GM19397 (cell line): Measurements from ENCODE around the gene WDR77.

Source experiments
- ATAC-seq: cut with Tn5 transposase; IDR thresholded peaks from one replicate; pipeline ENCODE4 v1.9.1; 2021; ENCODE audit warnings: mild to moderate bottlenecking, moderate library complexity; ENCODE audit not compliant: unreplicated experiment

WDR77 gene

GRCh38 chr1:111448918-111449702 is at the start of gene WDR77, which contains the start of gene ATP5PB:
Gene WDR77, minus strand, starts transcription at chr1:111449256. Its CDS starts 87 bp downstream, at chr1:111449169.
Gene ATP5PB, plus strand, starts transcription at chr1:111449464. Its CDS starts 78 bp downstream, at chr1:111449542.
- peak; percentile 92 for ATAC-seq

- ATAC-seq = no peak
These were observed 48.5 kb upstream of the WDR77 start for GRCh38 chr1:111497592-111497991.

GRCh38 chr1:111496398-111496797 is 47.3 kb upstream of the WDR77 start:
- no peak for ATAC-seq

- no peak for ATAC-seq
These were observed 42.0 kb upstream of the WDR77 start for GRCh38 chr1:111491070-111491469.

GRCh38 chr1:111490220-111490619 is 41.2 kb upstream of the WDR77 start:
- no peak for ATAC-seq

GRCh38 chr1:111489604-111490003 is 40.5 kb upstream of the WDR77 start:
- ATAC-seq = no peak

- ATAC-seq = no peak
These were observed 39.6 kb upstream of the WDR77 start for GRCh38 chr1:111488669-111489068.

- no peak for ATAC-seq
These were observed 38.1 kb upstream of the WDR77 start for GRCh38 chr1:111487133-111487532.

- ATAC-seq = no peak
These were observed 37.4 kb upstream of the WDR77 start for GRCh38 chr1:111486431-111486830.

GRCh38 chr1:111484391-111485026 is 35.5 kb upstream of the WDR77 start:
- ATAC-seq = no peak

GRCh38 chr1:111483876-111484275 is 34.8 kb upstream of the WDR77 start:
- no peak for ATAC-seq

- no peak for ATAC-seq
These were observed 34.1 kb upstream of the WDR77 start for GRCh38 chr1:111483166-111483565.

GRCh38 chr1:111481387-111482221 is 32.5 kb upstream of the WDR77 start:
- no peak for ATAC-seq

GRCh38 chr1:111480674-111481073 is 31.6 kb upstream of the WDR77 start:
- no peak for ATAC-seq

- ATAC-seq = peak; percentile 56
These were observed 27.8 kb upstream of the WDR77 start for GRCh38 chr1:111476761-111477309.

- ATAC-seq = no peak
These were observed 27.2 kb upstream of the WDR77 start for GRCh38 chr1:111476214-111476613.

GRCh38 chr1:111475701-111476100 is 26.6 kb upstream of the WDR77 start:
- no peak for ATAC-seq

- ATAC-seq = no peak
These were observed 25.5 kb upstream of the WDR77 start for GRCh38 chr1:111474521-111474920.

- ATAC-seq = no peak
These were observed 25.1 kb upstream of the WDR77 start for GRCh38 chr1:111474106-111474505.

GRCh38 chr1:111471538-111471937 is 22.5 kb upstream of the WDR77 start:
- no peak for ATAC-seq

- ATAC-seq = no peak
These were observed 22.0 kb upstream of the WDR77 start for GRCh38 chr1:111471012-111471411.
